ENCODE results near the gene SMIM38. TPM values are rescaled to one million over a fixed set of nuclear protein-coding genes. Genes with fewer than 3 reads are reported as not detected.

Gene SMIM38
- total and polyA plus RNA-seq, 9 of the 15 experiments (the other 6 are each of a cell fraction or from before 2014, with no cell fraction given): 0.07 to 1.2 (median 0.21) TPM; not detected in 2

DNA sequence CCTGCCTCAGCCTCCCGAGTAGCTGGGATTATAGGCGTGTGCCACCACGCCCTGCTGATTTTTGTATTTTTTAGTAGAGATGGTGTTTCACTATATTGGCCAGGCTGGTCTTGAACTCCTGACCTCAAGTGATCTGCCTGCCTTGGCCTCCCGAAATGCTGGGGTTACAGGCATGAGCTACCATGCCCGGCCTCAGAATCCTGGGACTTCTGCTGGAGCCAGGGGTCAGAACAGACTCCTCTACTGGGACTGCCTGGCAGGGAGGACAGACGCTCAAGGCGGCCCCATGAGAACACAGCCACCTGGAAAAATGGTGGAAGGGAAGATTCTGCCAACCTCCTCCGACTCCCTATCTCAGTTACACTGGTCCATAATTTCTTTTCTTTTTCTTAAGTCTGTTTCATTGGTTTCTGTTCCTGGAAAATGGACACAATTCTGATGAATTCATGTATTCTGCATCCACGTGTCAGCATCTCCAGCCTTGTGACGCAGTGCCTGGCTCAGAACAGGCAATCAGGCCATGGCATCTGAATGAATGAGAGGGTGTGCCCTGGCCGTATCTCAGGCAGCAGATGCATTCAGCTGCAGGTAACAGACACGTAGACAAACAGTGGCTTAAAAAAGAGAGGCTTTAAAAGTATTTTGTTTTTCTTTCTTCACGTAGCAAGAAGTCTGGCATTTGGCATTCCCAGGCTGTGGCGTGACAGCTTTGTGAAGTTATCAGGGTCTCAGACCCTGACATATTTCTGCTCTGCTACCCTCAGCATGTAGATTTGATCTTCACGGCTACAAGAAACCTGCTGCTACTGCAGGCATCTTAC, 4.8 kb downstream of the SMIM38 start (continued):
- TF ChIP-seq GATA2 (CRISPR knock-in tag; IDR thresholded peaks at IDR 0.05): peak; percentile 53; the same call in 1 of the 2 replicates

DNA sequence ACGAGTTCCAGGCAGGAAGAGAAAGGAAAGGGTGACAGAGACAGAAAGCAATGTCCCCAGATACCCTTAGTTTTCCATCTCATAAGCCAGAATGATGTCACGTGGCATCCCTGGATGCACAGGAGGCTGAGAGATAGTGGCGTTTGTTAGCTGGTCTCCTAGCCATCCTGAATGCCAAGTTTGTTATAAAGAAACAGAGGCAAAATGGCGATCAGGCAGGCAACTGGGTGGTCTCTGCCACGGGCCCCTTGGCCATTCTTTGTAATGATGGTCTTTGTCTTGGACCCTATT, 5.3 kb downstream of the SMIM38 start:
- Histone ChIP-seq H2AFZ (ENCODE audit: low read depth, low read length) (no peak overlapping the region), H3K9ac (ENCODE audit: insufficient read depth in 1 of 2, low read depth in 2 of 2, low read length in 2 of 2) (no peak overlapping the region), H3K4me3 (no peak overlapping the region), H3K36me3 (ENCODE audit: control insufficient read depth, insufficient read depth, low read length) (no peaks in the 10 kb centered on the region), H3K4me1 (replicated peaks in 1 of 2; ENCODE audit: control insufficient read depth in 2 of 2, insufficient read depth in 2 of 2, low read length in 2 of 2) (peaks cover 18 to 20% of the 10 kb centered on the region in 2 experiments; a peak in 4 of 5 replicates), H3K4me2 (ENCODE audit: insufficient read depth, low read length) (peak overlapping the region; percentile 32), H3K27ac (ENCODE audit: extremely low read depth, low read depth, low read length) (no peak overlapping the region), H3K9me1 (ENCODE audit: control insufficient read depth, insufficient read depth, low read length) (no peaks in the 10 kb centered on the region), H3K79me2 (ENCODE audit: control insufficient read depth, insufficient read depth, low read length) (no peaks in the 10 kb centered on the region), H3K27me3 (ENCODE audit: control insufficient read depth in 2 of 2, insufficient read depth in 2 of 2, low read length in 2 of 2) (peaks cover 2 to 43% of the 10 kb centered on the region in 2 experiments; a peak in 3 of 5 replicates), H3K9me3 (replicated peaks; ENCODE audit: control insufficient read depth, insufficient read depth, low read depth, low read length) (no peaks in the 10 kb centered on the region), H4K20me1 (replicated peaks; ENCODE audit: control insufficient read depth, insufficient read depth, low read length) (no peaks in the 10 kb centered on the region)
- ChIA-PET POLR2A (interaction anchor here (0.5 kb wide), 1 partner anchor 167 kb away, joined by 4 read pairs; no protein-coding TSS in a partner anchor), CTCF (ENCODE audit: low intra/inter-chr PET ratio) (no interaction called here)
- FAIRE-seq (no peak), ATAC-seq (no peak), DNase-seq (ENCODE audit: extremely low read depth in 1 of 4, low spot score in 3 of 4) (no peak)
- in situ Hi-C loops (cut with MboI): no loop called here
- intact Hi-C loops (cut with micrococcal nuclease): no loop called here
- TF ChIP-seq, protein P1, sequence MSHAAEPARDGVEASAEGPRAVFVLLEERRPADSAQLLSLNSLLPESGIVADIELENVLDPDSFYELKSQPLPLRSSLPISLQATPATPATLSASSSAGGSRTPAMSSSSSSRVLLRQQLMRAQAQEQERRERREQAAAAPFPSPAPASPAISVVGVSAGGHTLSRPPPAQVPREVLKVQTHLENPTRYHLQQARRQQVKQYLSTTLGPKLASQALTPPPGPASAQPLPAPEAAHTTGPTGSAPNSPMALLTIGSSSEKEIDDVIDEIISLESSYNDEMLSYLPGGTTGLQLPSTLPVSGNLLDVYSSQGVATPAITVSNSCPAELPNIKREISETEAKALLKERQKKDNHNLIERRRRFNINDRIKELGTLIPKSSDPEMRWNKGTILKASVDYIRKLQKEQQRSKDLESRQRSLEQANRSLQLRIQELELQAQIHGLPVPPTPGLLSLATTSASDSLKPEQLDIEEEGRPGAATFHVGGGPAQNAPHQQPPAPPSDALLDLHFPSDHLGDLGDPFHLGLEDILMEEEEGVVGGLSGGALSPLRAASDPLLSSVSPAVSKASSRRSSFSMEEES (CRISPR knock-in tag; IDR thresholded peaks at IDR 0.05): peak; percentile 61
- TF ChIP-seq, protein P2, sequence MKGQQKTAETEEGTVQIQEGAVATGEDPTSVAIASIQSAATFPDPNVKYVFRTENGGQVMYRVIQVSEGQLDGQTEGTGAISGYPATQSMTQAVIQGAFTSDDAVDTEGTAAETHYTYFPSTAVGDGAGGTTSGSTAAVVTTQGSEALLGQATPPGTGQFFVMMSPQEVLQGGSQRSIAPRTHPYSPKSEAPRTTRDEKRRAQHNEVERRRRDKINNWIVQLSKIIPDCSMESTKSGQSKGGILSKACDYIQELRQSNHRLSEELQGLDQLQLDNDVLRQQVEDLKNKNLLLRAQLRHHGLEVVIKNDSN (CRISPR knock-in tag; IDR thresholded peaks at IDR 0.05): peak; percentile 30; the same call in 1 of the 2 replicates
- 0 out of 2 replicates have a peak, but pooled peaks have one; percentile 27 for TF ChIP-seq RAD51 (IDR thresholded peaks at IDR 0.05; ENCODE audit: borderline replicate concordance, low read depth)
- no peak for TF ChIP-seq ZNF436 (CRISPR knock-in tag; IDR thresholded peaks at IDR 0.05)
- no peak for TF ChIP-seq KAT2B (IDR thresholded peaks at IDR 0.05; ENCODE audit: low read depth, low read length)
- WGBS (ENCODE audit: insufficient coverage, low coverage, missing lambda C conversion rate): 0% methylated on average over 5 of the region's 5 CpGs
- BruUV-seq (replicated peaks): no TSS peak
